ENCODE data around the gene GOLGB1. TPM values are rescaled to one million over a fixed set of nuclear protein-coding genes. Genes with fewer than 3 reads are reported as not detected.
"Not testable (repeated sequence)": the region's sequence is repeated elsewhere in the genome, so short reads cannot be mapped to it uniquely, and the experiment has no call there.

GOLGB1 gene
- total RNA-seq, 1 donor from 2014 or later: 63.1 TPM

DNA sequence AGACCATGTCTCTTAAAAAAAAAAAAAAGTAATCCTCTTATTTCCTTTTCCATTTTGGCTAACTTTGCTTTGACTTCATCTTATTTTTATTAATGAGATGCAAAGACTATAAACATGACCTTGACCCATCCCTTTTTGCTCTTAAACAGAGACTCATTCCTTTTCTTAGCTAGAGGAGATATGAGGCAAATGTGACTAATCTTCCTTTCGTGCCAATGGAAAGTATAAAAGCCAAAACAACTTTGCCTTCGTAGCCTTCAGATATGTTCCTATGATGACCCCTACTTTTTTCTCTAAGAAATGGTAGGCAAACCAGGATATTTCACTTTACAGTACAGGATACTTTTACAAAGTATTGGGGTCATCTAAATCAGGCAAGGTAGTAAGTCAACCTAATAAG lies 36.9 kb upstream of the GOLGB1 start:
- Mint-ChIP-seq H3K27ac (ENCODE audit: unreplicated experiment) (no peak overlapping the region), H3K27me3 (ENCODE audit: unreplicated experiment) (no peaks in the 10 kb centered on the region), H3K9me3 (ENCODE audit: unreplicated experiment) (no peaks in the 10 kb centered on the region), H3K4me3 (ENCODE audit: unreplicated experiment) (no peak overlapping the region), H3K36me3 (ENCODE audit: low read depth, unreplicated experiment) (no peaks in the 10 kb centered on the region), H3K4me1 (ENCODE audit: unreplicated experiment) (no peaks in the 10 kb centered on the region)
- DNase-seq (ENCODE audit: low spot score): no peak
- TF ChIP-seq, protein P1, sequence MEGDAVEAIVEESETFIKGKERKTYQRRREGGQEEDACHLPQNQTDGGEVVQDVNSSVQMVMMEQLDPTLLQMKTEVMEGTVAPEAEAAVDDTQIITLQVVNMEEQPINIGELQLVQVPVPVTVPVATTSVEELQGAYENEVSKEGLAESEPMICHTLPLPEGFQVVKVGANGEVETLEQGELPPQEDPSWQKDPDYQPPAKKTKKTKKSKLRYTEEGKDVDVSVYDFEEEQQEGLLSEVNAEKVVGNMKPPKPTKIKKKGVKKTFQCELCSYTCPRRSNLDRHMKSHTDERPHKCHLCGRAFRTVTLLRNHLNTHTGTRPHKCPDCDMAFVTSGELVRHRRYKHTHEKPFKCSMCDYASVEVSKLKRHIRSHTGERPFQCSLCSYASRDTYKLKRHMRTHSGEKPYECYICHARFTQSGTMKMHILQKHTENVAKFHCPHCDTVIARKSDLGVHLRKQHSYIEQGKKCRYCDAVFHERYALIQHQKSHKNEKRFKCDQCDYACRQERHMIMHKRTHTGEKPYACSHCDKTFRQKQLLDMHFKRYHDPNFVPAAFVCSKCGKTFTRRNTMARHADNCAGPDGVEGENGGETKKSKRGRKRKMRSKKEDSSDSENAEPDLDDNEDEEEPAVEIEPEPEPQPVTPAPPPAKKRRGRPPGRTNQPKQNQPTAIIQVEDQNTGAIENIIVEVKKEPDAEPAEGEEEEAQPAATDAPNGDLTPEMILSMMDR (IDR thresholded peaks at IDR 0.05; ENCODE audit: unreplicated experiment): no peak

DNA sequence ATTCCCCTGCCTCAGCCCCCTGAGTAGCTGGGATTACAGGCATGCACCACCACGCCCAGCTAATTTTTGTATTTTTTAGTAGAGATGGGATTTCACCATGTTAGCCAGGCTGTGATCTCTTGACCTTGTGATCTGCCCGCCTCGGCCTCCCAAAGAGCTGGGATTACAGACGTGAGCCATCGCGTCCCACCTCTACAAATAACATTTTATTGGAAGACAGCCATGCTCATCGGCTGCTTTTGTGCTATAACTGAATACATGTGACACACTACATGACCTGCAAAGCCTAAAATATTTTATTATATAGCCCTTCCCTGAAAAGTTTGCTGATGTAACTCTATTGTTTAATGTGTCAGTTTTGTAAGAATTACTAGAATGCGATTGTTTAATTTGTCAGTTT lies 33.2 kb upstream of the GOLGB1 start:
- H3K36me3 Mint-ChIP-seq (ENCODE audit: low read depth, unreplicated experiment): not testable (repeated sequence)

DNA sequence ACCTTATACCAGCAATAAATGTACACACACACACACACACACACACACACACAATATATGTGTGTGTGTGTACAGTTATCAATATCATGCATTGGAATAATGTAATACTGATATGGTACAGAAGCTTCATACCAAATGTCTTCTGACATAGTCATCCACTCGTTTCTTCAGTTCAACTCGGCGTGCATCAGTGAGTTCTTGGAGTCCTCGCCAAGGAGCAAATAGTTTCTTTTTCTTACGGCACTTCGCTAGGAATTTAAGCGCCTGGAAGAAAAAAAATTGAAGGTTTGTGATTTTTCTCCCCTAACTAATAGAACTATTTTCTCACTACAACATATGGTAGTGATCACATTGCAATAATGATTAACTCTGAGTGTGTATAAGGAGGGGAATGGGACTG lies 32.1 kb upstream of the GOLGB1 start:
- TF ChIP-seq, protein P1 (IDR thresholded peaks at IDR 0.05; ENCODE audit: unreplicated experiment): no peak
- DNase-seq (ENCODE audit: low spot score): no peak
- no peaks in the 10 kb centered on the region for H3K4me1 Mint-ChIP-seq (ENCODE audit: unreplicated experiment)
- H3K36me3 Mint-ChIP-seq (ENCODE audit: low read depth, unreplicated experiment): peaks cover 6% of the 10 kb centered on the region
- no peaks in the 10 kb centered on the region for H3K27me3 Mint-ChIP-seq (ENCODE audit: unreplicated experiment)
- no peaks in the 10 kb centered on the region for H3K9me3 Mint-ChIP-seq (ENCODE audit: unreplicated experiment)
- H3K27ac Mint-ChIP-seq (ENCODE audit: unreplicated experiment): no peak overlapping the region
- H3K4me3 Mint-ChIP-seq (ENCODE audit: unreplicated experiment): no peak overlapping the region

More for the DNA sequence above, 33.2 kb upstream of the GOLGB1 start:
- DNase-seq (ENCODE audit: low spot score); H3K4me3 Mint-ChIP-seq (ENCODE audit: unreplicated experiment); H3K27ac Mint-ChIP-seq (ENCODE audit: unreplicated experiment); H3K9me3 Mint-ChIP-seq (ENCODE audit: unreplicated experiment); H3K4me1 Mint-ChIP-seq (ENCODE audit: unreplicated experiment); H3K27me3 Mint-ChIP-seq (ENCODE audit: unreplicated experiment): not testable (repeated sequence)

DNA sequence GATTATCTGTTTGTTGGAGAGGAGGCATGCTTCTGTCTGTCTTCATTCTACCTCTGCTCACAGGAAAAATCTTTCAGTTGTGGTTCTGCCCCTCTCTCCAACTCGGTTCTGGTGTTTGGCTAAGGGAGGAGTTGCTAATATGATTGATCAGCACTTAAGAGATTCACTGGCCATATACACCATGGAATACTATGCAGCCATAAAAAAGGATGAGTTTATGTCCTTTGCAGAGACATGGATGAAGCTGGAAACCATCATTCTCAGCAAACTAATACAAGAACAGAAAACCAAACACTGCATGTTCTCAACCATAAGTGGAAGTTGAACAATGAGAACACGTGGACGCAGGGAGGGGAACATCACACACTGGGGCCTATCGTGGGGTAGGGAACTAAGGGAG lies 25.6 kb upstream of the GOLGB1 start:
- H3K27ac Mint-ChIP-seq (ENCODE audit: unreplicated experiment); H3K4me3 Mint-ChIP-seq (ENCODE audit: unreplicated experiment); H3K27me3 Mint-ChIP-seq (ENCODE audit: unreplicated experiment); DNase-seq (ENCODE audit: low spot score); H3K4me1 Mint-ChIP-seq (ENCODE audit: unreplicated experiment); H3K9me3 Mint-ChIP-seq (ENCODE audit: unreplicated experiment): not testable (repeated sequence)
- H3K36me3 Mint-ChIP-seq (ENCODE audit: low read depth, unreplicated experiment): peaks cover 32% of the 10 kb centered on the region

DNA sequence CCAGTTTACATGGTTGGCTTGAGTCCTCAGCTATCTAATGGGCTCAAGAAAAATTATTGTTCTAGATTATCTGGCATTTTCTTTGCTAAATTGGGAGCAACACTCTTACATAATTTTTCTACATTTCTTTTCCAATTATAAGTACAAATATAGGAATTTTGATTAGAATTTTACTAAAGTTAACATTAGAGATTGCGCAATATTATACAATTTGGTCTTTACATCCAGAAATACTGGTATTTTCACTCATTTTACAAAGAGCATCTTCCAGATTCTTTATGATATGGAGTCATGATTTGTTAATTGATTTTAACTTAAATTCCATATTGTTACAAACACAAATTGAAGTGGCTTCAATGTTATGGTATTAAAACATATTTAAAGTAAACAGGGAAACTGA lies 19.7 kb upstream of the GOLGB1 start:
- Mint-ChIP-seq H3K36me3 (ENCODE audit: low read depth, unreplicated experiment) (peaks cover 16% of the 10 kb centered on the region), H3K4me1 (ENCODE audit: unreplicated experiment) (no peaks in the 10 kb centered on the region), H3K9me3 (ENCODE audit: unreplicated experiment) (no peaks in the 10 kb centered on the region), H3K4me3 (ENCODE audit: unreplicated experiment) (no peak overlapping the region), H3K27me3 (ENCODE audit: unreplicated experiment) (peaks cover 1% of the 10 kb centered on the region), H3K27ac (ENCODE audit: unreplicated experiment) (no peak overlapping the region)
- TF ChIP-seq, protein P1 (IDR thresholded peaks at IDR 0.05; ENCODE audit: unreplicated experiment): no peak
- DNase-seq (ENCODE audit: low spot score): no peak

DNA sequence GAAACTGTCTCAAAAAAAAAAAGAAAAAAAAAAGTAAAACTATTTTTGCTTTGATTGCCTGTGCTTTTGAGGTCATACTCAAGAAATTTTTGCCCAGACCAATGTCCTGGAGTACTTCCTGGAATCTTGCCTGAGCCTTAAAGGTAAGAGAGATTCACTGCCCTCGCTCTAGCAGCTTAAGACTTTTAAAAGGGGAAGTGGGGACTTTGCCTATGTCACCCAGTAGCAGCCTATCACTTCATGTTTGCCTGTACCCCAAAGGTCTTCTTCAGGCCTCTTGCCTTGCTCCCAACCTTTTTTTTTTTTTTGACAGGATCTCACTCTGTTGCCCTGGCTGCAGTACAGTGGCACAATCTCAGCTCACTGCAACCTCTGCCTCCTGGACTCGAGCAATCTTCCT lies 18.9 kb upstream of the GOLGB1 start:
- TF ChIP-seq, protein P1 (IDR thresholded peaks at IDR 0.05; ENCODE audit: unreplicated experiment): no peak
- H3K27me3 Mint-ChIP-seq (ENCODE audit: unreplicated experiment): peaks cover 1% of the 10 kb centered on the region
- no peak for DNase-seq (ENCODE audit: low spot score)
- H3K27ac Mint-ChIP-seq (ENCODE audit: unreplicated experiment): no peak overlapping the region
- no peak overlapping the region for H3K4me3 Mint-ChIP-seq (ENCODE audit: unreplicated experiment)
- peaks cover 16% of the 10 kb centered on the region for H3K36me3 Mint-ChIP-seq (ENCODE audit: low read depth, unreplicated experiment)
- H3K9me3 Mint-ChIP-seq (ENCODE audit: unreplicated experiment): no peaks in the 10 kb centered on the region
- no peaks in the 10 kb centered on the region for H3K4me1 Mint-ChIP-seq (ENCODE audit: unreplicated experiment)

Data from endothelial cell (in vitro differentiated cells).